ENCODE measurements around the gene MSI2. TPM values are rescaled to one million over a fixed set of nuclear protein-coding genes. Genes with fewer than 3 reads are reported as not detected.

The MSI2 gene
- total and polyA plus RNA-seq, 2 experiments from 2014 or later, result 18.9 to 41.8 TPM

DNA sequence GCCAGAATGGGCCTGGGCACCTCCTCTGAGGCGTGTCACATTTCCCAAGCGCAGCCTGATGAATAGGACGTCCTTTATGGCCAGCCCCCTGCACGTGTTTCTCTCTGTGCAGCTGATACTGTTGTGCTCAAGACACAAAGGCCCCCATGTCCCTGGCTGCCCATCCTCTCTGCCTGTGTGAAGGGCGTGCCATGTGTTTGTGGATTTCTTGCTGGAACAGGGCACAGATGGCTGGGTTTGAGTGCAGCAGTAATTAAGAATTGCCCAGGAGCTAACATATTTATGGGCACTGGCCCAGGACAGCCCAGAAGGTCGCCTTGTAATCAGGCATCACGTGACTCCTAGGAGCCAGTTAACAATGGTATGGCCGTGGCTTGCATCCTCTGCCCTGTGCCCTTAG lies 307.6 kb downstream of the MSI2 start:
- Histone ChIP-seq H3K9me2 (ENCODE audit: insufficient read depth) (no peaks in the 10 kb centered on the region), H3K79me2 (replicated peaks; ENCODE audit: insufficient read depth) (no peaks in the 10 kb centered on the region), H3K27me3 (ENCODE audit: insufficient read depth) (no peaks in the 10 kb centered on the region), H3K36me3 (ENCODE audit: insufficient read depth) (no peaks in the 10 kb centered on the region), H3K4me2 (no peak overlapping the region), H3K27ac (ENCODE audit: low read depth) (no peak overlapping the region), H2AFZ (no peak overlapping the region), H3K4me3 (no peak overlapping the region), H3K4me1 (ENCODE audit: insufficient read depth) (no peaks in the 10 kb centered on the region), H4K20me1 (replicated peaks; ENCODE audit: insufficient read depth) (no peaks in the 10 kb centered on the region), H3F3A (replicated peaks; ENCODE audit: low read depth) (no peaks in the 10 kb centered on the region)
- ATAC-seq, result no peak
- Mint-ChIP-seq H3K27ac (no peak overlapping the region), H3K27me3 (ENCODE audit: insufficient read depth, low read depth, poor library complexity) (peaks cover 8% of the 10 kb centered on the region), H3K9me3 (no peaks in the 10 kb centered on the region), H3K4me1 (peaks cover 9% of the 10 kb centered on the region; the same call in 2 of the 3 replicates), H3K36me3 (ENCODE audit: low read depth) (no peaks in the 10 kb centered on the region), H3K4me3 (no peak overlapping the region)
- no peak for TF ChIP-seq JUNB (IDR thresholded peaks at IDR 0.05; ENCODE audit: unreplicated experiment)
- TF ChIP-seq NANOG (IDR thresholded peaks at IDR 0.05; ENCODE audit: borderline replicate concordance), result no peak
- no peak for TF ChIP-seq ZNF462 (CRISPR knock-in tag; IDR thresholded peaks at IDR 0.05)
- TF ChIP-seq POLR2AphosphoS5 (IDR thresholded peaks at IDR 0.05; ENCODE audit: low read depth), result no peak
- TF ChIP-seq EZH2phosphoT487 (IDR thresholded peaks at IDR 0.05; ENCODE audit: unreplicated experiment), result no peak
- no peak for TF ChIP-seq CTCF (conservative IDR thresholded peaks at IDR 0.05; ENCODE audit: low read depth in 2 of 2)
- no peak for TF ChIP-seq STAT1 (IDR thresholded peaks at IDR 0.05; ENCODE audit: unreplicated experiment)
- no peak for TF ChIP-seq ZNF114 (CRISPR knock-in tag; IDR thresholded peaks at IDR 0.05)
- DNase-seq (ENCODE audit: low spot score), result no peak

All from GM23338 (cell line).